NCI-H187 treated with DMSO at 0.1 percent for 48 hours (cell line): ENCODE results near the gene WLS.

ENCODE experiments used
- DNase-seq: peaks from one replicate; lab custom pipeline; 2025; lab: John Stamatoyannopoulos, UW

WLS gene

DNA sequence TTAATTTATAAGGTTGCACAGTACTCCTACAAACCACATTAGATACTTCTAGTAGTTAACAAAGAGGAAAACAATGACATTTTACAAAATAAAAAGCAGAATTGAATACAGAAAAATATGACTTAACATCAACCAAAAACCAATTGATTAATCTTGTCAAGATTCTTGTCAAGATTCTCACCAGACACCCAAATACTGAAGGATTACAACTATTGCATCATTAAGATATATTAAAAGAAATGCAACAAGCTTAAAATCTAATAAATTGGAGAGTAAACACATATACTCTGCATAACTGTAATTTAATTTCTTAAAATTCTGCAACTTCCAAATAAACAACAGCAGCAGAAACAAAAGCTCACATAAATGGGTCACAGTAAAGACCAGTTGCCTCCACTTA is 4.7 kb downstream of the WLS start:
- DNase-seq = no peak

DNA sequence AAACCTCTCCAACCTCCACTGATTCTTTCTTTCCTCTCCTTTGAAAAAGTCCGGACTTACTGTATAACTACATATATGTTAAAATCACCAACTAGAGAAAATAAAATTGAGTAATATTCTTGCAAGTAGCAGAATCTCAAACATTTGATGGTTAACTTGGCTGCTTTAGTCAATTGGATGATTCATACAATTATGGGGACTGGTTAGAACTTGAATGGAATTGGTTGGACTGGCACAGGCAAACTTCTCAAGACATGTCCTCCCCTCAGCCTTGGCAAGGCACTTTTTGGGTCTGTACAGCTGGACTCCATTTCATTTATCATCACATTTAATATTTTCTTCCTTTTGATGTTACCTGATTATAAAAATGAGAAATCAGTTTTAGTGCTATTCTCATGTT is 6.5 kb downstream of the WLS start:
- no peak for DNase-seq

DNA sequence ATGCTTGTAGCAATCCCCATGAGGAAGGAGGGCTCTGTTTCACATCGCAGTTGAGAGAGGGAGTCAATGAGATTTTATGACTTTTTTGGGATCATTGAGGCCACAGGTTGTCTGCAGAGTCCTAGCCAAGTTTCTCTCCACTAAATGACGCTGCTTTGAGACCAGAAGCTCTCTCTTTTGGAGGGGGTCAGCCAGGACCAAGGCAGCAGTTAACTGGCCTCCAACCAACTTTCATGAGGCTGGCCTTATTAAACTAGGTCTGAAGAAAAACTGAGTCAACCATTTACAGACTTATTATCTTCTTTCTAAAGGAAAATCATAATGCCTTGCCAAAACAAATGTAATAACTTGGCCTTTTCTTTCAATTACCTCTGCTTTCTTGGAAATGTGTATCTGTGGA is 8.6 kb downstream of the WLS start:
- no peak for DNase-seq

DNA sequence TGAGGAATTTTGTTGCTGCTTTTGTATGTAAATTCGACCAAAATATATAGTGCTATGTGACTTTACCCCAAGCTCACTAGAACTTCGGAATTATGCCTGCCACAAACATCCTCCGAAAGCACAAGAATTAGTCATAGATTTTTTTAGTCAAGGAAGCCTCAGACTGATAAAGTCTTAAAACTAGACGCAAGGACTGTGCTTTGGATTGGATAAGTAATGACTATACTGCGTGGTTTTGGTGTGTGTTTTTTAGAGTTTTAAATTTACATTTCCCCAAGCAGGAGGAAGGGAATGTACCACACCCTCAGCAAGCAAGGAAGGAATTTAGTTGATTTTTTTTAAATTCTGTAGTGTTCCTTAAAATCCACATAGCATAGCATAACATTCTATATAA is 10.3 kb downstream of the WLS start:
- DNase-seq = no peak

DNA sequence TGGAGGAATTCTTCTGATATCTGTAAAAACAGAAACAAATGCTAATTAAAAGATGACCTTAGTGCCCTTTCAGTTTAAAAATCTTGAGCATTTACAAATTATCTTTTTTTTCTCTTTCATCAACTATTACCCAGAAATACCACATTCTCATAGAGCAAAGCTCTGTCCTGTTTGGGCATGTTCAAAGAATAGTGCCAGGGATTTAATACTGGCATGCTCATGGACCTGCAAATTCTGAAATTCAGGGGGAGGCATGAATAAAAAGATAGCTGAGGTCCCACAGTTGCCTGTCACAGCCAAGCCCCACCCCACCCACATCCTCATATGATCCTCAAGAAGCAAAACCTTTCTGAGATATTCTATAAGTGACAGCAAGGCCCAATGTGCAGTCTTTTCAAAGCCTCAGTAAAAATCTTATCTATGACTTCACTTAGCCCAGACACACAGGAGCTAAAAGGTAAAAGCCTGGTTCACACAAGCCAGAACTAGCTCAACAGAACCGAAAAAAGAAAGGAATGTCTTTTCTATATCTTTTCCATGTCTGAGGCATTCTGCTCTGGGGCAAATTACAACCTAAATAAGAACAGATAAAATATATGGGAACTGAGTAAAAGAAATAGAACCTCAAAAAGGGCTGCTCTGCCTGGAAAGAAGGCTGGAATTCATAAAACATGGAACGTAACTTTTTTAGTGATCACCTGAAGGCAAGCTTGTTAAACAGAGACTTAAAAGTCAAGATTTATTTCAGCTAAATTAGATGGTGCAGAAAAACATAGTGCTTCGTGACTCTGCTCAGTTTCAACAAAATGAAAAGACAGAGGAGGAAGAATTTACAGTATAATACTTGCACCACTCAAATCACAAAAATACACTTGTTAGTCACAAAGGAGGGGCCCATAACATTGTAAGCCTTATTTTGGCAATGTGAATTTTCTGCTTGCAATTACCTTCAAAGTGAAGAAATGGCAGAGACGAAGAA is 11.0 kb downstream of the WLS start:
- DNase-seq = no peak

DNA sequence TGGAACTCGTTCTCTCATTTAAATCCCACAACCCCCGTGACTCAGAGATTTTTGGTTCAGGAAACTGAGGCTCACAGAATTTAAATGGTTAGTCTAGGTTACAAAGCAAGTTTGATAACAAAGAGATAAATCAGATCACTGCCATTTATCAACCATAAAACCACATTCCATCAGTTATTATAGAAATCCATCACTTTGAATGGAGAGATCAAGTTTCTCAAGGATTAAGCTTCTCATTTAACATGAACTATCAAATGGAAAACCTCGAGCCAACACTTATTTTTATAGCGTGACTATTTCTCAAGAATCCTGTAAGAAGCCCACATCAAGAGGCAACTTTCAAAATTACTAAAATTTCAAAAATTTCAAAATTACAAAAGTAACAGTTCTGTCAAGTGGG is 11.9 kb downstream of the WLS start:
- no peak for DNase-seq

DNA sequence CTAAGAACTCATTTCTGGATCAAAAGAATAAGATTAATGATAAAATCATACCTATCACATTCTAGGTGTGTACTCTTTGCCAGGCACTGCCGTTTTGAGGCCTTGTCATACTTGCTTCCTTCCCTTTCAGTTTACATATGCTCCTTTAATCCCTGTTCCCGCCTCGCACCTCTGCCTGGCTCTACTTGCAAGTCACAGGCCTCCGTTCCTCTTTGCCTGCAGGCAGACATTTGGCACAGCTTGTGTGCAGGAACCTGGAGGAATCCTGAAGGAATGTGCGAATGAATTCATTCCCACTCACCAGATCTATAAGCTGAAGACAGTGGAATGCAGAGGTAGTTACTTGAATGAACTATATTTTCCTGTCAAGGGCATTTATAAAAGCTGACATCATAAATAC is 13.8 kb downstream of the WLS start:
- no peak for DNase-seq

DNA sequence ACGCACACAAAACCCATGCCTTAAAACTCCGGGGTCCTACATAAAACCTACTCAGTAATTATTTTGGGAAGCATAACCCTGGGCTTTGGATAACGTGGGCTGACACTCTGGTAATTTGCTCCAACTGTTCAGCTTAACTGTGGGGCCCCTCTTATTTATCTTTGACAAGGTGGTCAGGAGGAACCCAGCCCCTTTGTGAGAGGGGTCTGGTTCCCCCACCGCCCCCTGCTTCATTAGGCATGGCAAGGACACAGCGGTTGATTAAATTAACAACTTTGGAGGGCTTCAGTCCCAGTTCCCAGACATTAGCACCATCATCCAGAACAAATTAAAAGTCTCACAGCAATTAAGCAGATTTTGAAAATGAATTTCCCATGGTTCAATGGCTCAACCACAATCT is 14.7 kb downstream of the WLS start:
- no peak for DNase-seq

DNA sequence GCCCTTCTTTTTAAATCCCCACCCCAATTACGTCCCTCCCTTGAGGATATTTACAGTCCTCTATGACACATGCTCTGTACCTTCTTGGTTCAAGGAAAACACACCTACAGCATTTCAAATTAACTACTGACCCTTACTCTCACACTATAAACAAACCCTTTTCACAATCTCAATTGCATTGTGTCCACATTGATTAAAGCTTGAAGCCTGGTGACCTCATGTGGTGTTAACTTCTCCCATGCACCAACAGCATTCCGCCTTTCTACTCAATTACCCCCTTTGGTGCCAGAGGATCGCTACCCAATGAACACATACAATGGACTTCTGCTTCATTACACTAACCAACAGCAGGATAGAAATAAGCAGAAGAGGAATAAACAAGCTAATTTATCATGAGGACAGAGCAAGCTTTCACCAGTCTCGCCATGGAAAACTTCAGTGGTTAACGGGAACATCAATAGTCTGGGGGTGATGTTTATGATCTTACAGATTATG is 15.2 kb downstream of the WLS start:
- no peak for DNase-seq

DNA sequence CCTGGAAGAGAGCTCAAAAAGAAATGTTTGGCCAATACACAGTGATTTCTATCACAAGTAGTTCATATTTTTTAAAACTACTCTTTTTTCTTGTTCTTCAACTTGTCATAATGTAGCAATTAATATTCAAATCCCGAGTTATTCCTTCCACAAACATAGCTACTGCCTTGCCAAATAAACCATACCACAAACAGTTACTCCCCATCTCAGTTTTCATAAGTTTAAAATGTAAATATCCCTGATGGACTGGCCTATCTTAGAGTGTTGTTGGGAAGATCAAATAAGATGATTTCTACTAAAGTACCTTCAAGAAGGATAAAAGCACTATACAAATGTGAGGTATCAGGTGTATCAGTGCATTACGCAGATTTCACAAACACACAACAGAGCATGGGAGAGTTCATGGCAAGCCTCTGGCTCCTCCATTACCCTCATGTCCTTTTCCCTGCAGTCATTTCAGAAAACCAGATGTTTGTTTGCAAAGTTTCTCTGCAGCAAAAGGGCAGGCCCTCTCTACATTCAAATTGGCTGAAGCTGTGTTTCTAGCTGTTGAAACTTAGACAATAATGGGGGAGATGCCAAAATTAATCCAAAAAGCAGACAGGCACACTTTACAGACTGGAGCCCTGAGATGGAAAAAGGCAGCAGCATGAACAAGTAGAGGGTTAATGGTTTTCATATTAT is 16.1 kb downstream of the WLS start:
- no peak for DNase-seq

DNA sequence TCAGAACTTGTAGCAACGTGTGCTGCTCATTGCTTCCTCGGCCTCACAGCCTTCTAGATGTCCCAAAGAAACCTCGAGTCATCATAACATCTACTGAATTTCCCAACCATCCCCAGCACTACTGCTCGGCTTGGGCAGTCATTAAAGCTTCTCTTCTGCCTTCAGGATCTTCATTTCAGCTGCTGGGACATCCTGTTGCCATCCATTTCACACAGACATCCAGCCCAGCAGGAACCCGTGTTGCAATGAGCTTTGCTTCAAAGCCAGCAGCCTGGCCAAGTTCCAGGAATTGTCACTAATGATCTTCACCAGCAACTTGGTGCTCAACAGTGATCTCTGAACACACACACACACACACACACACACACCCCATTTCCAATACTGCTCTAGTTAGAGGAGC is 18.5 kb downstream of the WLS start:
- DNase-seq = no peak

DNA sequence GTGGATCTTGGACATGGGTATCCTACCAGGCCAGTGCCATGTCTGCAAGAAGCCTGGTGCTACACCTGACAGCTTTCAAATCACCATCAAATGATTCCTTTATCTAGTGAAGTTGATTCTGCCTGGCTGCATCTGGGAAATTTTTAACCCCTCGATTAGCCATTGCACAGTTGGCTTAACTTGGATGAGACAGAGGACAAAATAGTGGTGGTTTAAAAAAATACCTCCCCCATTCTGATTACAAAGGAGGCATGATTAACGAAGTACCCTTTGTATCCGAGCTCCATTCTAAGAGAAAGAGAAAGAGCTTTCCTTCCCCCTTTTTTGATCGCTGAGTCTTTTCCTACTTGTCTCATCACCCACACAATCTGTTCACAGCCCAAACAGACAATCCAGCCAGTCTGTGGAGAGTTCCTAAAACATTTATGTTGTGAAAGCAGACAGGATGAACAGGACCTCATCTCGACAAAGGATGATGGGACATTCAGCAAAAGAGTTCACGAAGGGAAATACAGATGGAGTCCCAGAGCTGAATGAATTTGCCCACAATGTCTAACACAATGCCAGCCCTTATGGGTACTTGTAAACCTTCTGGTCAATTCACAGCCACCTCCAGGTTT is 20.5 kb downstream of the WLS start:
- no peak for DNase-seq

DNA sequence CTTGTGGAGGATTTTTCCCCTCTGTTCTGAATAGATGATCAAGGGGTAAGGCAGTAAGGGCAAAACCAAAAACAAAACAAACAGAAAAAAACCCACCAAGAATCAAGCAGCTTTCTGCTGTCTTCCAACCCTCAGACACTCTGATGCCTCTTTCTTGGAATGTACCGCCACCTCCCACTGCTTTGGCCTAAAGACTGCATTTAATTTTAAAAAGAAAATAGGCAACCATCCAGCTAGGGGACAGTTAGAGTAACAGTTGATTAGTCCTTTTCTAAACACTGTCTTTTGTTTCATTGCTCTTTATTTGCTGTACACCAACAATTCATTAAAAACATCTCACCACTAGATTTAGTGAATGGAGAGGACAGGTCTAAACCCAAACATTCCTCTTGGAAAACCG is 21.5 kb downstream of the WLS start:
- no peak for DNase-seq

DNA sequence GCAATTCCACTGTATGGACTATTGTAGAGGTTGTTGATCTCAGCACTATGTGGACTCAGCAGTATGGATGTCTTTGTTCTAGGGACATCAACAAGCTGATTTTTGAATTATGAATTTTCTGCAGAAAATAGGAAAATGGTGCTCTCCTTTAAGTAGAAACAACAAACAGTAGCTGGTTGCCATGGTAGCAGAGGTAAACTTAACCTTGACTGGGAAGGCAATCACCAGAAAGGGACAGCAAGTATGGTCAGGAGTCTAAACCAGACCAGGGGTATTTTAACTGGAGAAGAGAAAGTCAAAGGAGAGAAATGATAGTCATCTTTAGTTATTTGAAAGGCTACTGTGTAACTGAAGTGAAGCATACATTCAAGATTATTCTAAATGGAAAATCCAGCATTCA is 22.3 kb downstream of the WLS start:
- no peak for DNase-seq

DNA sequence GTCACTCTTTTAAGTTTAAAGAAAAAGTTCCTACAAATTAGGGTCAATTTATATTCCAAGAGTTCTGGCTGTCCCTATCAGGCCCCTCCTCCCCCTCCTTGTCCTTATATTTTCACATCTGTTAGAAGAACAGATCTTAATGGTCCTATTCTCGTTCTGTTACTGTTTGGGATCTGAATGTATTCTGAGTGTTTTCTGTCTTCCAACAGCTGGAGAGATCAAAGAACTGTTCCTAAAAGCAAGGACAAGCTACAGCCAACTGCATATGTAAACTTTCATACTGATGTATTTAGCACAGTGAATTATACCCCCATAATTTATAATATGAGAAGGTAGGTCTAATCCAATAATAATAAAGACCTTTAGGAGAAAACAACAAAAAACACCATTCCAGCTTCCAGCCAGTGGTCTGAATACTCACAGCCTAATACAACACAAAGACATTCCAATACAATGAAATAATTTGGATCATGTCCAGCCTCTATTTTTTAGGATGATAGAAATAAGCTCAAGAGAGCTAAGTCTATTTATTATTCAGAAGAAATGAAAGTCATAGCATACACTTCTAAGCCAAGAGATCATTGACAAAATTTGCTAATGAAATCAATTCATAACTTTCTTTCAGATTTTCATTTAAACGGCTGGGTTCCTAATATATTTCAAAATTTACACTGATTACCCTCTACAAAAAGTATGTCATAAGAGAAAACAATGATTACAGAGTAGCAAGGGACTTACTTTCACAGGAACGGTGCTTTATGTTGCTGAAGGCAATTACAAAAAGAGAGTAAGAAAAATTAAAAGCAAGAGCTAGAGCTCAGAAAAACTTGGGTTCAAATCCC is 25.3 kb downstream of the WLS start:
- DNase-seq = no peak

DNA sequence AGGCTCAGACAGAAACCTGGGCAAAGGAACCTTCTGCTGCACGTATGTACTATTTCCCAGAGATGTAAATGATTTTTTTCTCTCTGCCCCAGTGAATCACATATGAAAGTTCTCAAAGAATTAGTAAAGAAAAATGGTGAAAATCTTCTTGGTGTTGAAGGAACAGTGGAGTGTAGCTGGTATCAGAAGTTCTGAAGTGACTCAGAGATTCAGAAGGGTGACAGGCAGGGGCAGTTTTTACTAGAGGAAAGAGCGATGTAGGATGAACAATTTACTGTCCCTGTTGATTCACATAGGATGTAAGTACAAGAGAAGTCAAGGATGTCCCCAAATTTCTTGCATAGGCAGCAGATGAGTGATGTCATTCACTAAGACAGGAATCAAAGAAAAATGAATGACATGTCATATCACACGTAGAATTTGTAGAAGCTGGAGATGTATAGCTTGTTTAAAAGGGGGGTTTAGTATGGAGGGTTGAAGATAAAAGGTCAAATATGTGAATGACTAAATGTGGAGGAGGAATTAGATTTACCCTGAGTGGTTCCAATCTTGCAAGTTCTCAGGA is 26.4 kb downstream of the WLS start:
- DNase-seq = no peak

DNA sequence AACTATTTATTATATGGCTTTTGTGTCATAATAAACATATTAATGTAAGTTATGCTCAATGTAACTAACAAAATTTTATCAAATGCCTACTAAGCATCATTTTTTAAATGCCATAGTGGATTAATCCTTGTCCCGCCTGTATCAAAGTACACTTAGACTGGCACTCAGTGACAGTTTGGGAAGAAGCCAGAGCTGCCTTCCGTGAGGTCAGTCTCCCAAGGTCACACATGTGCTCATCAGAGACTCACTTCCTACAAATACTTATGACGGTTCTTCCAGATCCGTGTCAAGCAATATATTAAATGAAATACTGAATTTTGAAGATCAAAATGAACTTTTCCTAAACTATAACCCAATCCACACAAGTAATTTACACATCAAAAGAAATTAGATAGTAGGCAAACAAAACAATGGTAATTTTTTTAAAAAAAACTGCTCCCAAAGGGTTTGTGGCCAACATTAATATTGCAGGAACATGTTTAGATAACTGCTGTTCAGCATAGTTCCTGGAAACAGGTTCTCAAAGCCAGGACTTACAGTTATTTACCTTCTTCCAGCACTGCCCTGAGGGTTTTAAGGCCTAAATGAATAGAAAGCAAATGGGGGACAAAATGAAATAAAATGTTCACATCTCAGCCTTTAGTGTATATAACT is 27.2 kb downstream of the WLS start:
- no peak for DNase-seq

DNA sequence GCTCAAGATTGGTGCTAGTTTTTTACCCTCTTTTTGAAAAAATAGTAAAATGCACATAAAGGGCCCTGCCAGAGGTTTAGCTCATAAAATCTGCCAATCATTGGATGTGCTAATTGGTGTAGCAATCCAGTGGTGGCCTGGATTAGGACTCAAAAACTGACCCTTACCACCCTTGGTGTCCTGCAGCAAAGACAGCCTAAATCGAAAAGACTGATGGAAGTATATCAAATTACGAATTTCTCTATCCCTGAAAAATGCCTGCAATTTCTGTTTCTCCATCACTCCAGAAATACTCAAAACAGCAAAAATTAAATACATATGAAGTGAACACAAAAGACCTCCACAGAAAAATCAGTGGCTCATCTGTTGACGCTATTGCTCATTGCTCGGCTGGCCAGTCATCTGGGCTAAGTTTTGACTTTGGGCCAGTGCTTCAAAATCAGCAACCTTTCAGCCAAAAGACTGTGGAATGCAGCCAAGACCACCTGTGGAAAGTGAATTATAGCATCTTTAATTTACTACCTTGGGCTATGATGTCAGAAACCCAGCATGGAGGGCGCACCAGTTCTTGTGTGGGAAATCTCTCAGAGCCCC is 30.0 kb downstream of the WLS start:
- no peak for DNase-seq

DNA sequence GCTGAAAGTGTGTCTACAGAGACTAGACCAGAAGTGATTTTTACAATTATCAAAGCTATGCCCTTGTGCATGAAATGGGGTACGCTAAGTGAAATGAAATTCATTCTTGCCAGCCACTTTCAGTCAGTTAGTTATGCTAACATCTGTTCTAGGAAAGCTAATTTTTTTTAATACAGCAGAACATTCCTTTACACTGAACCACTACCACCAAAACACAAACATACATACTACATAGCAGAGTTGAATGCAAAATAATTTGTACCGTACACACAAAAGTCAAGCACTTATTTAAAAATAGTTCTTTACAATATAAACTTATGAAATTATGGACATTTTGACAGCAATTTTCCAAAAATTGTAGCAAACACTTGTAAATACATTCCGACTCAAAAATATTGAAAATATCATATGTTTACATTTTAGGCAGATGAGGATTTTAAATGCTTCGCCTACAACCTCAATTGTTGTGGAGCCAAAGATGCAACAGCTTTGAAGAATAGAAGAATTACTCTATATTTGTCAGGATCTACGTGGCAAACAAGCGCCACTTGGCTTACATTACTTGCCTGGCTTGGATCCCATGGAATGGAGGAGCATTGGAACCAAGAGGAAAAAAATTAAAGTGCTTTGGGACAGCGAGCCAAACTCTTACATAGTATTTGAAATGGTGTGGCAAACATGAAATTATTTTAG is 30.6 kb downstream of the WLS start:
- DNase-seq = no peak

DNA sequence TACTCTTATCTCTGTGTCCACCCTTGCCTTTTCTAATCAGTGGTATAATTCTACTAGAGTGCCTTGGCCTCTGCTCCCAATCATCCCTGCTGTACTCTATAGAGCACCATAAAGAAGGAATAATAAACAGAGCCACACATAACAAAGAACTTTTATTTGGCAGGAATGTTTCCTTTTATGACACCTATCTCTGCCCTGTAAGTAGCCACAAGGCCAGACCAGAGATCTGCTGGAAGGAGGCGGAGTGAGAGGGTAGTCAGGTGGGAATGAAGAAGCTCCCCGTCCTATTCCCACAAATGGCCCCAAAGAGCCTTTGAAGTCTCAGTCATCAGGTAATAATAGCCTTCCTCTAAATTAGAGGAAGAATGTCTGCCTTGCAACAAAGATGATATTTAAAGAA is 32.7 kb downstream of the WLS start:
- no peak for DNase-seq
